GM12878 (cell line): ENCODE results near the gene RPL29. TPM values are rescaled to one million over a fixed set of nuclear protein-coding genes. Genes with fewer than 3 reads are reported as not detected.

Source experiments
- ATAC-seq: fragments of 200-7000 bp; cut with Tn5 transposase; 3 replicates; pipeline ENCODE4 v1.9.1; 2020; ENCODE audit warnings: mild to moderate bottlenecking, moderate library complexity
- BruUV-seq: library from RNA; stranded (reverse); fragments of 400-500 nt; replicated peaks from 2 replicates; lab custom pipeline; 2021; lab: Mats Ljungman, UMichigan
- CTCF ChIA-PET: fragments of 300-600 bp; sonication (Branson Sonifier 250); formaldehyde crosslinking; extraction: SDS; loops from one replicate; lab custom pipeline; 2021; ENCODE audit warnings: inconsistent platforms; lab: Yijun Ruan, JAX
- POLR2A ChIA-PET: fragments of 350-600 bp; formaldehyde crosslinking; extraction: SDS; loops from one replicate; lab custom pipeline; 2021; ENCODE audit warnings: inconsistent platforms; lab: Charles Lee
- RAD21 ChIA-PET: fragments of 300-600 bp; sonication (Branson Sonifier 250); formaldehyde crosslinking; loops from one replicate; lab custom pipeline; 2023; ENCODE audit warnings: antibody characterized with exemption; ENCODE audit not compliant: unreplicated experiment; lab: Charles Lee
- SMC1A ChIA-PET: fragments of 300-600 bp; sonication (Branson Sonifier 250); formaldehyde crosslinking; loops from one replicate; lab custom pipeline; 2023; ENCODE audit not compliant: unreplicated experiment, uncharacterized antibody; lab: Charles Lee
- DNase-seq: peaks from one replicate; pipeline ENCODE4 v3.0.0-alpha.2; 2011; ENCODE audit warnings: low read depth, low spot score
- FAIRE-seq: peaks from 3 replicates; lab custom pipeline; 2011; peaks lifted over from hg19 to GRCh38; lab: Jason Lieb, UNC
- H2AFZ ChIP-seq: 2 replicates; pipeline ENCODE4 v1.6.0; 2011; ENCODE audit warnings: low read depth, low read length, control low read depth; ENCODE audit not compliant: control insufficient read depth
- H3K27ac ChIP-seq: 2 replicates; pipeline ENCODE4 v1.5.1; 2011; ENCODE audit warnings: control low read depth; ENCODE audit not compliant: control insufficient read depth, insufficient read depth
- H3K27me3 ChIP-seq, 2 experiments: replicated peaks in 1 of 2; 2 replicates each; pipeline versions ENCODE4 v1.6.0 to v1.6.1; 2011; ENCODE audit warnings: low read length in 1 of 2; ENCODE audit not compliant: control insufficient read depth in 2 of 2, insufficient read depth in 2 of 2
- H3K36me3 ChIP-seq, 2 experiments: 2 replicates each; pipeline ENCODE4 v1.5.1; 2011; ENCODE audit warnings: low read length in 1 of 2; ENCODE audit not compliant: control insufficient read depth in 2 of 2, insufficient read depth in 2 of 2
- H3K4me1 ChIP-seq: 2 replicates; pipeline ENCODE4 v1.6.1; 2011; ENCODE audit warnings: mild to moderate bottlenecking, low read length, moderate library complexity, mixed read lengths; ENCODE audit not compliant: control insufficient read depth, insufficient read depth
- H3K4me2 ChIP-seq: 2 replicates; pipeline ENCODE4 v1.6.0; 2011; ENCODE audit warnings: control low read depth; ENCODE audit not compliant: control insufficient read depth, insufficient read depth
- H3K4me3 ChIP-seq: fragments of 200-600 bp; sonication (generic); 2 replicates; pipeline ENCODE4 v1.5.1; 2016
- H3K79me2 ChIP-seq: 2 replicates; pipeline ENCODE4 v1.6.0; 2011; ENCODE audit warnings: low read length; ENCODE audit not compliant: control insufficient read depth, insufficient read depth
- H3K9ac ChIP-seq: 2 replicates; pipeline ENCODE4 v1.8.0; 2011; ENCODE audit warnings: low read length, control low read depth, mixed read lengths; ENCODE audit not compliant: control insufficient read depth, insufficient read depth
- H3K9me3 ChIP-seq: replicated peaks from 3 replicates; pipeline ENCODE4 v1.5.1; 2011; ENCODE audit warnings: mild to moderate bottlenecking, low read length; ENCODE audit not compliant: control insufficient read depth, insufficient read depth
- H4K20me1 ChIP-seq: 2 replicates; pipeline ENCODE4 v1.6.0; 2011; ENCODE audit not compliant: control insufficient read depth, insufficient read depth
- CHD2 ChIP-seq: IDR thresholded peaks from 2 replicates; pipeline ENCODE4 v1.6.1; 2011; ENCODE audit warnings: low read depth, low read length, improper control_type of control experiment, borderline replicate concordance
- CREM ChIP-seq: IDR thresholded peaks from 2 replicates; pipeline ENCODE4 v1.6.1; 2014; ENCODE audit warnings: antibody characterized with exemption, low read depth
- ESRRA ChIP-seq: IDR thresholded peaks from 2 replicates; pipeline ENCODE4 v1.6.1; 2012; ENCODE audit warnings: mild to moderate bottlenecking, low read length, improper control_type of control experiment
- FOS ChIP-seq: IDR thresholded peaks from 3 replicates; pipeline ENCODE4 v1.6.1; 2011; ENCODE audit warnings: borderline replicate concordance; ENCODE audit not compliant: insufficient read length; ENCODE audit errors: extremely low read depth
- NR2F1 ChIP-seq: fragments of 450-650 bp; conservative IDR thresholded peaks from 2 replicates; pipeline ENCODE4 v1.6.1; 2017; ENCODE audit warnings: mild to moderate bottlenecking
- SMC3 ChIP-seq: IDR thresholded peaks from 2 replicates; pipeline ENCODE4 v1.6.1; 2011; ENCODE audit warnings: low read length, improper control_type of control experiment, borderline replicate concordance
- TARDBP ChIP-seq: IDR thresholded peaks from 2 replicates; pipeline ENCODE4 v1.6.1; 2016; ENCODE audit warnings: borderline replicate concordance
- WGBS: methylation state at CpG from one replicate; pipeline ENCODE4 v1.1.6; 2016; ENCODE audit warnings: low lambda C conversion rate; ENCODE audit not compliant: insufficient replicate concordance, insufficient coverage; ENCODE audit errors: missing lambda C conversion rate; 5-methylcytosine and 5-hydroxymethylcytosine counted together
- in situ Hi-C: fragments of 300-500 bp; cut with MboI; formaldehyde crosslinking; loops from 9 replicates; pipeline ENCODE4 v1.14.3; 2018; ENCODE audit warnings: mixed read lengths
- intact Hi-C: fragments of 100-400 bp; cut with micrococcal nuclease; formaldehyde crosslinking; loops from one replicate; pipeline ENCODE4 v1.14.2; 2022; ENCODE audit not compliant: unreplicated experiment
- polyA plus RNA-seq, 11 experiments: library from polyadenylated mRNA; depleted of rRNA in 4 of 11; unstranded in 6 of 11; stranded (reverse) in 5 of 11; fragments of >200 nt; fragmentation: Nextera tagmentation in 4 of 11; fragmentation: Illumina TruSeq in 1 of 11; extraction: Ambion mirVana in 4 of 11; extraction: Trizol in 1 of 11; gene quantifications; 1 replicate in 1 of 11; 2 replicates in 10 of 11; pipeline versions ENCODE4 v1.2.1 to v1.2.3, GENCODE V29; 2011 to 2016; ENCODE audit warnings: inconsistent platforms in 2 of 11, missing spikeins in 2 of 11, low read depth in 1 of 11
- total RNA-seq, 4 experiments: library from RNA; depleted of rRNA in 3 of 4; stranded (reverse); fragments of >200 nt in 3 of 4; fragmentation: Illumina TruSeq in 1 of 4; extraction: Trizol in 1 of 4; gene quantifications; 2 replicates each; pipeline versions ENCODE4 v1.2.1 to v1.2.3, GENCODE V29; 2013 to 2021
- TF ChIP-seq, protein P1 (sequence below): fragments of 450-650 bp; IDR thresholded peaks from 2 replicates; pipeline ENCODE4 v1.6.1; 2017; ENCODE audit warnings: borderline replicate concordance
- TF ChIP-seq, protein P2 (sequence below): IDR thresholded peaks from 2 replicates; pipeline ENCODE4 v1.6.1; 2011; ENCODE audit warnings: borderline replicate concordance, low read depth, mild to moderate bottlenecking, moderate library complexity, mixed read lengths, low read length; ENCODE audit not compliant: insufficient read depth; ENCODE audit errors: extremely low read length
- TF ChIP-seq, protein P3 (sequence below): fragments of 450-650 bp; IDR thresholded peaks from 2 replicates; pipeline ENCODE4 v1.6.1; 2016; ENCODE audit warnings: mild to moderate bottlenecking, moderate library complexity, borderline replicate concordance
- TF ChIP-seq, protein P4 (sequence below): IDR thresholded peaks from 2 replicates; pipeline ENCODE4 v1.6.1; 2012; ENCODE audit warnings: low read length, inconsistent platforms
- TF ChIP-seq, protein P5 (sequence below): IDR thresholded peaks from 2 replicates; pipeline ENCODE4 v1.6.1; 2012; ENCODE audit warnings: low read depth, low read length, improper control_type of control experiment

Gene RPL29
- total and polyA plus RNA-seq, 10 of the 15 experiments (the other 5 are each of a cell fraction or from before 2014, with no cell fraction given): 1,053 to 2,477 (median 1,657) TPM

DNA sequence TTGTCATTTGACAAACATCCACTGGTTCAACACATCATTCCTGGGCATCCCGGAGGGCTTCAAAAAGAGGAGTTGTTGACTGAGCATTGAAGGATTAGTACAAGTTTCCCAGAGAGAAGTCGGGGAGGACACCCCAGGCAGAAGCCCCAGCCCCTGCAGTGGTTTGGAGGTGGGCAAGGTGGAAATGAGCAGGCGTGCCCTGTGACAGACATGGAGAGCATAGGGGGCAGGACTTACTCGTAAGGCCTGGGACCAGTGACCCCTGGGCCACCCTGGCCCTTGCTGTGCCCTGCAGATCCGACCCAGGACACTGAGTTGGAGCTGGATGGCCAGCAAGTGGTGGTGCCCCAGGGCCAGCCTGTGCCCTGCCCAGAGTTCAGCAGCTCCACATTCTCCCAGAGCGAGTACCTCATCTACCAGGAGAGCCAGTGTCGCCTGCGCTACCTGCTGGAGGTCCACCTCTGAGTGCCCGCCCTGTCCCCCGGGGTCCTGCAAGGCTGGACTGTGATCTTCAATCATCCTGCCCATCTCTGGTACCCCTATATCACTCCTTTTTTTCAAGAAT is 47.6 kb downstream of the RPL29 start:
- no peaks in the 10 kb centered on the region for H4K20me1 ChIP-seq
- ChIA-PET CTCF (no interaction called here), RAD21 (no interaction called here), SMC1A (no interaction called here), POLR2A (no interaction called here)
- BruUV-seq: no TSS peak
- peaks cover 0 to 2% of the 10 kb centered on the region in 2 experiments; a peak in 1 of 4 replicates for H3K36me3 ChIP-seq
- WGBS: 91% methylated on average over 10 of the region's 10 CpGs
- intact Hi-C loops: no loop called here
- H3K27ac ChIP-seq: no peak overlapping the region
- H3K4me2 ChIP-seq: no peak overlapping the region
- FAIRE-seq (no peak), ATAC-seq (no peak), DNase-seq (no peak)
- no peaks in the 10 kb centered on the region for H3K9me3 ChIP-seq
- H3K27me3 ChIP-seq: no peaks in the 10 kb centered on the region
- H3K4me3 ChIP-seq: no peak overlapping the region
- no peak overlapping the region for H3K9ac ChIP-seq
- peaks cover 4% of the 10 kb centered on the region; the same call in 1 of the 2 replicates for H3K4me1 ChIP-seq
- H3K79me2 ChIP-seq: no peaks in the 10 kb centered on the region
- in situ Hi-C loops: no loop called here
- H2AFZ ChIP-seq: no peak overlapping the region
- TF ChIP-seq, protein P1, sequence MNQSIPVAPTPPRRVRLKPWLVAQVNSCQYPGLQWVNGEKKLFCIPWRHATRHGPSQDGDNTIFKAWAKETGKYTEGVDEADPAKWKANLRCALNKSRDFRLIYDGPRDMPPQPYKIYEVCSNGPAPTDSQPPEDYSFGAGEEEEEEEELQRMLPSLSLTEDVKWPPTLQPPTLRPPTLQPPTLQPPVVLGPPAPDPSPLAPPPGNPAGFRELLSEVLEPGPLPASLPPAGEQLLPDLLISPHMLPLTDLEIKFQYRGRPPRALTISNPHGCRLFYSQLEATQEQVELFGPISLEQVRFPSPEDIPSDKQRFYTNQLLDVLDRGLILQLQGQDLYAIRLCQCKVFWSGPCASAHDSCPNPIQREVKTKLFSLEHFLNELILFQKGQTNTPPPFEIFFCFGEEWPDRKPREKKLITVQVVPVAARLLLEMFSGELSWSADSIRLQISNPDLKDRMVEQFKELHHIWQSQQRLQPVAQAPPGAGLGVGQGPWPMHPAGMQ: no peak
- TF ChIP-seq, protein P2, sequence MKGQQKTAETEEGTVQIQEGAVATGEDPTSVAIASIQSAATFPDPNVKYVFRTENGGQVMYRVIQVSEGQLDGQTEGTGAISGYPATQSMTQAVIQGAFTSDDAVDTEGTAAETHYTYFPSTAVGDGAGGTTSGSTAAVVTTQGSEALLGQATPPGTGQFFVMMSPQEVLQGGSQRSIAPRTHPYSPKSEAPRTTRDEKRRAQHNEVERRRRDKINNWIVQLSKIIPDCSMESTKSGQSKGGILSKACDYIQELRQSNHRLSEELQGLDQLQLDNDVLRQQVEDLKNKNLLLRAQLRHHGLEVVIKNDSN: no peak
- no peak for TF ChIP-seq TARDBP
- no peak for TF ChIP-seq ESRRA
- TF ChIP-seq SMC3: no peak
- TF ChIP-seq CREM: no peak
- TF ChIP-seq, protein P3, sequence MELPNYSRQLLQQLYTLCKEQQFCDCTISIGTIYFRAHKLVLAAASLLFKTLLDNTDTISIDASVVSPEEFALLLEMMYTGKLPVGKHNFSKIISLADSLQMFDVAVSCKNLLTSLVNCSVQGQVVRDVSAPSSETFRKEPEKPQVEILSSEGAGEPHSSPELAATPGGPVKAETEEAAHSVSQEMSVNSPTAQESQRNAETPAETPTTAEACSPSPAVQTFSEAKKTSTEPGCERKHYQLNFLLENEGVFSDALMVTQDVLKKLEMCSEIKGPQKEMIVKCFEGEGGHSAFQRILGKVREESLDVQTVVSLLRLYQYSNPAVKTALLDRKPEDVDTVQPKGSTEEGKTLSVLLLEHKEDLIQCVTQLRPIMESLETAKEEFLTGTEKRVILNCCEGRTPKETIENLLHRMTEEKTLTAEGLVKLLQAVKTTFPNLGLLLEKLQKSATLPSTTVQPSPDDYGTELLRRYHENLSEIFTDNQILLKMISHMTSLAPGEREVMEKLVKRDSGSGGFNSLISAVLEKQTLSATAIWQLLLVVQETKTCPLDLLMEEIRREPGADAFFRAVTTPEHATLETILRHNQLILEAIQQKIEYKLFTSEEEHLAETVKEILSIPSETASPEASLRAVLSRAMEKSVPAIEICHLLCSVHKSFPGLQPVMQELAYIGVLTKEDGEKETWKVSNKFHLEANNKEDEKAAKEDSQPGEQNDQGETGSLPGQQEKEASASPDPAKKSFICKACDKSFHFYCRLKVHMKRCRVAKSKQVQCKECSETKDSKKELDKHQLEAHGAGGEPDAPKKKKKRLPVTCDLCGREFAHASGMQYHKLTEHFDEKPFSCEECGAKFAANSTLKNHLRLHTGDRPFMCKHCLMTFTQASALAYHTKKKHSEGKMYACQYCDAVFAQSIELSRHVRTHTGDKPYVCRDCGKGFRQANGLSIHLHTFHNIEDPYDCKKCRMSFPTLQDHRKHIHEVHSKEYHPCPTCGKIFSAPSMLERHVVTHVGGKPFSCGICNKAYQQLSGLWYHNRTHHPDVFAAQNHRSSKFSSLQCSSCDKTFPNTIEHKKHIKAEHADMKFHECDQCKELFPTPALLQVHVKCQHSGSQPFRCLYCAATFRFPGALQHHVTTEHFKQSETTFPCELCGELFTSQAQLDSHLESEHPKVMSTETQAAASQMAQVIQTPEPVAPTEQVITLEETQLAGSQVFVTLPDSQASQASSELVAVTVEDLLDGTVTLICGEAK: no peak
- no peak for TF ChIP-seq NR2F1
- TF ChIP-seq, protein P4, sequence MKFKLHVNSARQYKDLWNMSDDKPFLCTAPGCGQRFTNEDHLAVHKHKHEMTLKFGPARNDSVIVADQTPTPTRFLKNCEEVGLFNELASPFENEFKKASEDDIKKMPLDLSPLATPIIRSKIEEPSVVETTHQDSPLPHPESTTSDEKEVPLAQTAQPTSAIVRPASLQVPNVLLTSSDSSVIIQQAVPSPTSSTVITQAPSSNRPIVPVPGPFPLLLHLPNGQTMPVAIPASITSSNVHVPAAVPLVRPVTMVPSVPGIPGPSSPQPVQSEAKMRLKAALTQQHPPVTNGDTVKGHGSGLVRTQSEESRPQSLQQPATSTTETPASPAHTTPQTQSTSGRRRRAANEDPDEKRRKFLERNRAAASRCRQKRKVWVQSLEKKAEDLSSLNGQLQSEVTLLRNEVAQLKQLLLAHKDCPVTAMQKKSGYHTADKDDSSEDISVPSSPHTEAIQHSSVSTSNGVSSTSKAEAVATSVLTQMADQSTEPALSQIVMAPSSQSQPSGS: no peak
- no peak for TF ChIP-seq CHD2
- TF ChIP-seq, protein P5, sequence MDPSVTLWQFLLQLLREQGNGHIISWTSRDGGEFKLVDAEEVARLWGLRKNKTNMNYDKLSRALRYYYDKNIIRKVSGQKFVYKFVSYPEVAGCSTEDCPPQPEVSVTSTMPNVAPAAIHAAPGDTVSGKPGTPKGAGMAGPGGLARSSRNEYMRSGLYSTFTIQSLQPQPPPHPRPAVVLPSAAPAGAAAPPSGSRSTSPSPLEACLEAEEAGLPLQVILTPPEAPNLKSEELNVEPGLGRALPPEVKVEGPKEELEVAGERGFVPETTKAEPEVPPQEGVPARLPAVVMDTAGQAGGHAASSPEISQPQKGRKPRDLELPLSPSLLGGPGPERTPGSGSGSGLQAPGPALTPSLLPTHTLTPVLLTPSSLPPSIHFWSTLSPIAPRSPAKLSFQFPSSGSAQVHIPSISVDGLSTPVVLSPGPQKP: no peak
- TF ChIP-seq FOS: no peak
- TF ChIP-seq, all 136 proteins: peak for 0
